ENCODE measurements around the gene STOX2.

The STOX2 gene

GRCh38 chr4:183999435-183999834 lies 94.3 kb downstream of the STOX2 start:
- no peak for DNase-seq (ENCODE audit: low read depth)
- TF ChIP-seq CTCF (IDR thresholded peaks at IDR 0.05; ENCODE audit: low read depth, low read length, missing control alignments), result no peak
- no peak overlapping the region for H3K4me3 ChIP-seq (ENCODE audit: low read depth, low read length)

GRCh38 chr4:184000457-184001396 lies 95.6 kb downstream of the STOX2 start:
- no peak overlapping the region for H3K4me3 ChIP-seq (ENCODE audit: low read depth, low read length)
- no peak for DNase-seq (ENCODE audit: low read depth)
- TF ChIP-seq CTCF (IDR thresholded peaks at IDR 0.05; ENCODE audit: low read depth, low read length, missing control alignments), result no peak

- DNase-seq (ENCODE audit: low read depth), result no peak
- TF ChIP-seq CTCF (IDR thresholded peaks at IDR 0.05; ENCODE audit: low read depth, low read length, missing control alignments), result no peak
- H3K4me3 ChIP-seq (ENCODE audit: low read depth, low read length), result no peak overlapping the region
Observed at GRCh38 chr4:184003433-184003832, 98.3 kb downstream of the STOX2 start.

- no peak overlapping the region for H3K4me3 ChIP-seq (ENCODE audit: low read depth, low read length)
- no peak for TF ChIP-seq CTCF (IDR thresholded peaks at IDR 0.05; ENCODE audit: low read depth, low read length, missing control alignments)
- no peak for DNase-seq (ENCODE audit: low read depth)
Observed at GRCh38 chr4:184007891-184008290, 102.8 kb downstream of the STOX2 start.

GRCh38 chr4:184010696-184011095 lies 105.6 kb downstream of the STOX2 start:
- no peak for TF ChIP-seq CTCF (IDR thresholded peaks at IDR 0.05; ENCODE audit: low read depth, low read length, missing control alignments)
- no peak overlapping the region for H3K4me3 ChIP-seq (ENCODE audit: low read depth, low read length)
- DNase-seq (ENCODE audit: low read depth), result no peak

GRCh38 chr4:184011826-184012380 lies 106.8 kb downstream of the STOX2 start:
- DNase-seq (ENCODE audit: low read depth), result no peak
- TF ChIP-seq CTCF (IDR thresholded peaks at IDR 0.05; ENCODE audit: low read depth, low read length, missing control alignments), result no peak
- no peak overlapping the region for H3K4me3 ChIP-seq (ENCODE audit: low read depth, low read length)
